Measurements from ENCODE around the gene SLC9A3.

DNA sequence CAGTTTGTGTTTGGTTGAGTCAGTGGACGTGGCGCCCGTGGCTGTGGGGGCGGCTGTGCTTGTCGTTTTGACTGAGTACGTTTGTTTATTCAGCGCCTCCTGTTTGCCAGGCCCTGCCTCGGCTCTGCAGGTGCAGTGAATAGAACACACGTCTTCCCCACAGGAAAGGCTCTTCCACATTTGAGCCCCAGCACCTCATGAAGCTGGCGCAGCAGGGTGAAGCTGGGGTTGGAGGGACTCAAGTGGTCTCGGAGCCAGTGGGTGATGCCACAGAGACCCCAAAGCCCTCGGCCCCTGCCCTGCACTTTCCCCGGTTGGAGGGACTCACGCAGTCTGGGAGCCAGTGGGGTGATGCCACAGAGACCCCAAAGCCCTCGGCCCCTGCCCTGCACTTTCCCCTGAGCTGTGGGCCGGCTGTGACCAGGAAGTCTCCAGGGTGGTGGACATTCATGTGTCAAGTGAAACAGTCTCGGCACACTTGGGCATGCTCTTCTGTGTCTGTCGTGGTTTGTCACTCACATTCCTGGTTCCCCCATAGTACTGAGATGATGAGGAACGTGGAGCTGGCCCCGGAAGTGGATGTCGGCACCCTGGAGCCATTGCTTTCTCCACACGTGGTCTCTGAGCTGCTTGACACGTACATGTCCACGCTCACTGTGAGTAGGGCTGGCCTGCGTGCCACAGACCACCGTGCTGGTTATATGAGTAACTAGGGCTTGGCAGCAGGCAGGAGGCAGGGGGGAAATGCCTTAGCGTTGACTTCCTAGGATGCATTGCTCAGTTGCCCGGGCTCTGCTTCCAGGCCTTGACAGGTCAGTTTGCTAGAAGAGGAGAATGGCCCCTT, 67.7 kb downstream of the SLC9A3 start:
- TF ChIP-seq, protein P1, sequence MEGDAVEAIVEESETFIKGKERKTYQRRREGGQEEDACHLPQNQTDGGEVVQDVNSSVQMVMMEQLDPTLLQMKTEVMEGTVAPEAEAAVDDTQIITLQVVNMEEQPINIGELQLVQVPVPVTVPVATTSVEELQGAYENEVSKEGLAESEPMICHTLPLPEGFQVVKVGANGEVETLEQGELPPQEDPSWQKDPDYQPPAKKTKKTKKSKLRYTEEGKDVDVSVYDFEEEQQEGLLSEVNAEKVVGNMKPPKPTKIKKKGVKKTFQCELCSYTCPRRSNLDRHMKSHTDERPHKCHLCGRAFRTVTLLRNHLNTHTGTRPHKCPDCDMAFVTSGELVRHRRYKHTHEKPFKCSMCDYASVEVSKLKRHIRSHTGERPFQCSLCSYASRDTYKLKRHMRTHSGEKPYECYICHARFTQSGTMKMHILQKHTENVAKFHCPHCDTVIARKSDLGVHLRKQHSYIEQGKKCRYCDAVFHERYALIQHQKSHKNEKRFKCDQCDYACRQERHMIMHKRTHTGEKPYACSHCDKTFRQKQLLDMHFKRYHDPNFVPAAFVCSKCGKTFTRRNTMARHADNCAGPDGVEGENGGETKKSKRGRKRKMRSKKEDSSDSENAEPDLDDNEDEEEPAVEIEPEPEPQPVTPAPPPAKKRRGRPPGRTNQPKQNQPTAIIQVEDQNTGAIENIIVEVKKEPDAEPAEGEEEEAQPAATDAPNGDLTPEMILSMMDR (IDR thresholded peaks at IDR 0.05): no peak
- TF ChIP-seq POLR2A (IDR thresholded peaks at IDR 0.05): no peak
- no peak for TF ChIP-seq EP300 (IDR thresholded peaks at IDR 0.05)
